Mesenteric fat pad (tissue), 1 donor: Measurements from ENCODE around the gene PHRF1. TPM values are rescaled to one million over a fixed set of nuclear protein-coding genes. Genes with fewer than 3 reads are reported as not detected.

Source experiments
- DNase-seq: peaks from one replicate; pipeline ENCODE4 v3.0.0-alpha.2; 2020; ENCODE audit warnings: low spot score
- total RNA-seq: library from RNA; stranded (reverse); fragmentation: NEBNext Ultra II Directional; extraction: Animal tissue kit (Norgen Biotek cat#: 25700); gene quantifications from one replicate; pipeline ENCODE4 v1.2.1, GENCODE V29; 2021
- donor health status: DM: yes; HTN: yes; CAD: no.

The PHRF1 gene
- total RNA-seq, 1 donor from 2014 or later = 29.3 TPM

GRCh38 chr11:625636-626268 is 49.5 kb downstream of the PHRF1 start:
- no peak for DNase-seq

- DNase-seq = no peak
Measured at GRCh38 chr11:626475-627307, 50.4 kb downstream of the PHRF1 start, which contains the start of gene SCT. SCT (minus strand) TSS chr11:627181; CDS start chr11:627143, 38 bp downstream.

- DNase-seq = no peak
Measured at GRCh38 chr11:627308-627576, 51.0 kb downstream of the PHRF1 start.

GRCh38 chr11:628056-628455 is 51.8 kb downstream of the PHRF1 start:
- no peak for DNase-seq

GRCh38 chr11:629237-629583 is 52.9 kb downstream of the PHRF1 start:
- DNase-seq = no peak

GRCh38 chr11:630871-631270 is 54.6 kb downstream of the PHRF1 start:
- DNase-seq = no peak

GRCh38 chr11:635945-636510 is 59.8 kb downstream of the PHRF1 start:
- DNase-seq = no peak

- DNase-seq = no peak
Measured at GRCh38 chr11:636511-637332, 60.5 kb downstream of the PHRF1 start, which contains the start of gene DRD4. DRD4 (plus strand) TSS chr11:637269; CDS start chr11:637305, 36 bp downstream.

- DNase-seq = no peak
Measured at GRCh38 chr11:637333-637592, 61.0 kb downstream of the PHRF1 start.

GRCh38 chr11:637593-638521 is 61.6 kb downstream of the PHRF1 start:
- no peak for DNase-seq

- no peak for DNase-seq
Measured at GRCh38 chr11:638631-639331, 62.5 kb downstream of the PHRF1 start.

- DNase-seq = no peak
Measured at GRCh38 chr11:639332-639955, 63.2 kb downstream of the PHRF1 start.

- DNase-seq = no peak
Measured at GRCh38 chr11:640021-640706, 63.9 kb downstream of the PHRF1 start.

GRCh38 chr11:641806-642370 is 65.6 kb downstream of the PHRF1 start:
- DNase-seq = no peak

- no peak for DNase-seq
Measured at GRCh38 chr11:643366-643765, 67.1 kb downstream of the PHRF1 start.

- no peak for DNase-seq
Measured at GRCh38 chr11:643849-644738, 67.8 kb downstream of the PHRF1 start.

- DNase-seq = no peak
Measured at GRCh38 chr11:645536-645935, 69.3 kb downstream of the PHRF1 start.

GRCh38 chr11:646214-646613 is 69.9 kb downstream of the PHRF1 start:
- no peak for DNase-seq
